Colonic mucosa (tissue), 4 donors: ENCODE results near the gene FBLIM1. TPM values are rescaled to one million over a fixed set of nuclear protein-coding genes. Genes with fewer than 3 reads are reported as not detected.

Experiments used
- DNase-seq: peaks from one replicate; pipeline ENCODE4 v3.0.0-alpha.2; 2020
- H3K27ac ChIP-seq: fragments of 200-600 bp; one replicate; pipeline ENCODE4 v1.8.0; 2021
- H3K27me3 ChIP-seq: fragments of 200-600 bp; one replicate; pipeline ENCODE4 v1.8.0; 2021
- H3K36me3 ChIP-seq: fragments of 200-600 bp; one replicate; pipeline ENCODE4 v1.8.0; 2021
- H3K4me1 ChIP-seq: fragments of 200-600 bp; one replicate; pipeline ENCODE4 v1.8.0; 2021; ENCODE audit warnings: mild to moderate bottlenecking
- H3K4me3 ChIP-seq: fragments of 200-600 bp; one replicate; pipeline ENCODE4 v1.8.0; 2021
- H3K9ac ChIP-seq, 2 donors: one replicate each; pipeline ENCODE4 v1.7.0; 2013; ENCODE audit warnings: control low read depth in 2 of 2, low read depth in 2 of 2, low read length in 2 of 2
- H3K9me3 ChIP-seq: fragments of 200-600 bp; one replicate; pipeline ENCODE4 v1.8.0; 2021
- CTCF ChIP-seq: fragments of 200-600 bp; IDR thresholded peaks from one replicate; pipeline ENCODE4 v1.8.0; 2022; ENCODE audit warnings: antibody characterized with exemption, mild to moderate bottlenecking
- intact Hi-C: fragments of 100-400 bp; cut with DNase I; formaldehyde crosslinking; loops from one replicate; pipeline ENCODE4 v1.14.1; 2022
- total RNA-seq, 2 donors: library from RNA; stranded (reverse); fragmentation: NEBNext Ultra II Directional in 1 of 2; extraction: Animal tissue kit (Norgen Biotek cat#: 25700) in 1 of 2; gene quantifications; one replicate each; pipeline ENCODE4 v1.2.1, GENCODE V29; 2021
- donor health status: healthy.
- donor health status: DM: no; HTN: no; CAD: no.
- donor health status: DM: no; HTN: no; CAD: no.

The FBLIM1 gene
- total RNA-seq, 2 donors from 2014 or later, result 167 to 213 TPM

- no peak overlapping the region for H3K9ac ChIP-seq
- no peak for DNase-seq
- no peaks in the 10 kb centered on the region for H3K27me3 ChIP-seq
- H3K36me3 ChIP-seq, result no peaks in the 10 kb centered on the region
- no peak for TF ChIP-seq CTCF
- no peaks in the 10 kb centered on the region for H3K4me1 ChIP-seq
- H3K27ac ChIP-seq, result no peak overlapping the region
- no peak overlapping the region for H3K4me3 ChIP-seq
- no peaks in the 10 kb centered on the region for H3K9me3 ChIP-seq
- intact Hi-C loops, result no loop called here
These were observed 14.4 kb upstream of the FBLIM1 start for GRCh38 chr1:15744122-15744679.

- Histone ChIP-seq H3K27me3 (no peaks in the 10 kb centered on the region), H3K9ac (no peak overlapping the region), H3K36me3 (no peaks in the 10 kb centered on the region), H3K4me1 (no peaks in the 10 kb centered on the region), H3K9me3 (no peaks in the 10 kb centered on the region), H3K27ac (no peak overlapping the region), H3K4me3 (no peak overlapping the region)
- DNase-seq, result no peak
- intact Hi-C loops, result no loop called here
- no peak for TF ChIP-seq CTCF
These were observed 11.2 kb upstream of the FBLIM1 start for GRCh38 chr1:15747378-15747777.

GRCh38 chr1:15748264-15748663, 10.3 kb upstream of the FBLIM1 start:
- intact Hi-C loops, result no loop called here
- H3K9ac ChIP-seq, result no peak overlapping the region
- no peaks in the 10 kb centered on the region for H3K36me3 ChIP-seq
- H3K9me3 ChIP-seq, result no peaks in the 10 kb centered on the region
- no peaks in the 10 kb centered on the region for H3K27me3 ChIP-seq
- no peak overlapping the region for H3K4me3 ChIP-seq
- TF ChIP-seq CTCF, result no peak
- no peaks in the 10 kb centered on the region for H3K4me1 ChIP-seq
- no peak overlapping the region for H3K27ac ChIP-seq
- DNase-seq, result no peak

- no peaks in the 10 kb centered on the region for H3K27me3 ChIP-seq
- no peaks in the 10 kb centered on the region for H3K4me1 ChIP-seq
- H3K27ac ChIP-seq, result no peak overlapping the region
- intact Hi-C loops, result no loop called here
- DNase-seq, result no peak
- no peaks in the 10 kb centered on the region for H3K9me3 ChIP-seq
- H3K4me3 ChIP-seq, result no peak overlapping the region
- H3K36me3 ChIP-seq, result no peaks in the 10 kb centered on the region
- no peak overlapping the region for H3K9ac ChIP-seq
- no peak for TF ChIP-seq CTCF
These were observed 9.8 kb upstream of the FBLIM1 start for GRCh38 chr1:15748690-15749398.

- no peak for TF ChIP-seq CTCF
- no peaks in the 10 kb centered on the region for H3K27me3 ChIP-seq
- no peaks in the 10 kb centered on the region for H3K9me3 ChIP-seq
- H3K9ac ChIP-seq, result peak overlapping the region in 1 of 2 donors; percentile 40
- DNase-seq, result no peak
- no peak overlapping the region for H3K4me3 ChIP-seq
- no peak overlapping the region for H3K27ac ChIP-seq
- no peaks in the 10 kb centered on the region for H3K4me1 ChIP-seq
- no peaks in the 10 kb centered on the region for H3K36me3 ChIP-seq
- intact Hi-C loops, result no loop called here
These were observed 8.9 kb upstream of the FBLIM1 start for GRCh38 chr1:15749399-15750291.
